ENCODE data around the gene SHB. TPM values are rescaled to one million over a fixed set of nuclear protein-coding genes. Genes with fewer than 3 reads are reported as not detected.
A peak's percentile ranks its signal among the peaks of the same experiment; 100 is the strongest.
"Not testable (repeated sequence)": the region's sequence is repeated elsewhere in the genome, so short reads cannot be mapped to it uniquely, and the experiment has no call there.

SHB gene
- total RNA-seq, 4 donors from 2014 or later: 12.3 to 22.9 (median 16.3) TPM

- H3K27me3 ChIP-seq: no peaks in the 10 kb centered on the region
- no peak overlapping the region for H3K4me3 ChIP-seq
- WGBS: 47% methylated on average over 9 of the region's 9 CpGs
- H3K4me1 ChIP-seq: peaks cover 63% of the 10 kb centered on the region
- H3K27ac ChIP-seq: peak overlapping the region; percentile 64
- DNase-seq (ENCODE audit: low spot score in 2 of 2): no peak
- TF ChIP-seq EP300 (IDR thresholded peaks at IDR 0.05): no peak
- TF ChIP-seq POLR2AphosphoS5 (IDR thresholded peaks at IDR 0.05): no peak
- TF ChIP-seq, protein P1, sequence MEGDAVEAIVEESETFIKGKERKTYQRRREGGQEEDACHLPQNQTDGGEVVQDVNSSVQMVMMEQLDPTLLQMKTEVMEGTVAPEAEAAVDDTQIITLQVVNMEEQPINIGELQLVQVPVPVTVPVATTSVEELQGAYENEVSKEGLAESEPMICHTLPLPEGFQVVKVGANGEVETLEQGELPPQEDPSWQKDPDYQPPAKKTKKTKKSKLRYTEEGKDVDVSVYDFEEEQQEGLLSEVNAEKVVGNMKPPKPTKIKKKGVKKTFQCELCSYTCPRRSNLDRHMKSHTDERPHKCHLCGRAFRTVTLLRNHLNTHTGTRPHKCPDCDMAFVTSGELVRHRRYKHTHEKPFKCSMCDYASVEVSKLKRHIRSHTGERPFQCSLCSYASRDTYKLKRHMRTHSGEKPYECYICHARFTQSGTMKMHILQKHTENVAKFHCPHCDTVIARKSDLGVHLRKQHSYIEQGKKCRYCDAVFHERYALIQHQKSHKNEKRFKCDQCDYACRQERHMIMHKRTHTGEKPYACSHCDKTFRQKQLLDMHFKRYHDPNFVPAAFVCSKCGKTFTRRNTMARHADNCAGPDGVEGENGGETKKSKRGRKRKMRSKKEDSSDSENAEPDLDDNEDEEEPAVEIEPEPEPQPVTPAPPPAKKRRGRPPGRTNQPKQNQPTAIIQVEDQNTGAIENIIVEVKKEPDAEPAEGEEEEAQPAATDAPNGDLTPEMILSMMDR (IDR thresholded peaks at IDR 0.05): no peak
- no peak for TF ChIP-seq POLR2A (IDR thresholded peaks at IDR 0.05)
- no peaks in the 10 kb centered on the region for H3K9me3 ChIP-seq
- H3K36me3 ChIP-seq: no peaks in the 10 kb centered on the region
Measured at GRCh38 chr9:37966412-37967013, 102.5 kb downstream of the SHB start.

DNA sequence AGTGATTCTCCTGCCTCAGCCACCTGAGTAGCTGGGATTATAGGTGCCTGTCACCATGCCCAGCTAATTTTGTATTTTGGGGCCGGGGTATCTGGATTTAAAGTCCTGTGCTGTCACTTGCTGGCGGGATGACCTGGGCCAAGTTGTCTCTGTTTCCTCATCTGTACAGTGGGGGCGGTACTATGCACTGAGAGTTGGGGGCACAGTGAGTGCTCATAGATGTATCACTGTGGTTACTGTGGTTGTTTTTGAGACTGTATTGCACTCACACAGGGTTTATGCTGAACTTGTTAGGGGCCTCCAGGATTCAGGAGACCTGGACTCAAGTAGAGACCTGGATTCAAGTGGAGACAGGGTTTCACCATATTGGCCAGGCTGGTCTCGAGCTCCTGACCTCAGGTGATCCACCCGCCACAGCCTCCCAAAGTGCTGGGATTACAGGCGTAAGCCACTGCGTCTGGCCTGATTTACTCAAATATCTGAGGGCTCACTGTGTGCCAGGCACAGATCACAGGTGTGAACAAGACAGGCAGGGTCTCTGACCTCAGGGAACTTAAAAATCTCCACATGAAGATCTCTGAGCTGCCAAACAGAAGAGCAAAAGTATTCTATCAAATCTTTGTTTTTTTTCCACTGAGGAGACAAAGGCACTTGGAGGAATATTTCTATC lies 103.2 kb downstream of the SHB start:
- H3K36me3 ChIP-seq; H3K9me3 ChIP-seq; H3K4me3 ChIP-seq; H3K27me3 ChIP-seq; DNase-seq (ENCODE audit: low spot score in 2 of 2): not testable (repeated sequence)
- 87% methylated on average over 7 of the region's 7 CpGs for WGBS
- Histone ChIP-seq H3K27ac (peak overlapping the region; percentile 82), H3K4me1 (peaks cover 64% of the 10 kb centered on the region)

DNA sequence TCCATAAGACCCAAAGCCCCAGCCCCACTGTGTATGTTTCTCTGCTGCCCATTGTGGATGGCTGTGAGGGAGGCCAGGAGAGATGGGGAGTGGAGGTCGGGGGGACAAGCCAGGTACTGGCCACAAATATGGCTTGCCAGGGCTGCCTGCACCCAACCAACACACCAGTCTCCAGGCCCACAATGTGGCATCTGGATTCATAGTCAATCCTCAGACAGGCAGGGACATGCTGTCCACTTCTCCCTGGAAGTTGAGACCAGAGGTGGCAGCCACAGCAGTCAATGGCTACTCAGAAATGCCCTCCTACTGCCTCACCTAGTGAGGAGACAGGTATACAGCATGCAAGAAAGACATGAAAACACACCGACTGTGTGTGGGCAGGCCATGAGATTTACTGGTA lies 103.9 kb downstream of the SHB start:
- Histone ChIP-seq H3K4me1 (peaks cover 63% of the 10 kb centered on the region), H3K4me3 (no peak overlapping the region), H3K27me3 (no peaks in the 10 kb centered on the region), H3K9me3 (no peaks in the 10 kb centered on the region), H3K27ac (peak overlapping the region; percentile 82), H3K36me3 (no peaks in the 10 kb centered on the region)
- TF ChIP-seq EP300 (IDR thresholded peaks at IDR 0.05) (no peak), POLR2A (IDR thresholded peaks at IDR 0.05) (no peak), POLR2AphosphoS5 (IDR thresholded peaks at IDR 0.05) (no peak)
- TF ChIP-seq, protein P1 (IDR thresholded peaks at IDR 0.05): no peak
- DNase-seq (ENCODE audit: low spot score in 2 of 2): no peak
- 73% methylated on average over 2 of the region's 2 CpGs for WGBS

GRCh38 chr9:37964740-37965081 lies 104.3 kb downstream of the SHB start:
- DNase-seq (ENCODE audit: low spot score in 2 of 2): no peak
- no peaks in the 10 kb centered on the region for H3K9me3 ChIP-seq
- H3K27me3 ChIP-seq: no peaks in the 10 kb centered on the region
- WGBS: 68% methylated on average over 4 of the region's 5 CpGs
- no peaks in the 10 kb centered on the region for H3K36me3 ChIP-seq
- no peak overlapping the region for H3K4me3 ChIP-seq
- TF ChIP-seq POLR2AphosphoS5 (IDR thresholded peaks at IDR 0.05): no peak
- TF ChIP-seq, protein P1 (IDR thresholded peaks at IDR 0.05): no peak
- no peak for TF ChIP-seq POLR2A (IDR thresholded peaks at IDR 0.05)
- no peak for TF ChIP-seq EP300 (IDR thresholded peaks at IDR 0.05)
- peak overlapping the region; percentile 82 for H3K27ac ChIP-seq
- peaks cover 63% of the 10 kb centered on the region for H3K4me1 ChIP-seq

DNA sequence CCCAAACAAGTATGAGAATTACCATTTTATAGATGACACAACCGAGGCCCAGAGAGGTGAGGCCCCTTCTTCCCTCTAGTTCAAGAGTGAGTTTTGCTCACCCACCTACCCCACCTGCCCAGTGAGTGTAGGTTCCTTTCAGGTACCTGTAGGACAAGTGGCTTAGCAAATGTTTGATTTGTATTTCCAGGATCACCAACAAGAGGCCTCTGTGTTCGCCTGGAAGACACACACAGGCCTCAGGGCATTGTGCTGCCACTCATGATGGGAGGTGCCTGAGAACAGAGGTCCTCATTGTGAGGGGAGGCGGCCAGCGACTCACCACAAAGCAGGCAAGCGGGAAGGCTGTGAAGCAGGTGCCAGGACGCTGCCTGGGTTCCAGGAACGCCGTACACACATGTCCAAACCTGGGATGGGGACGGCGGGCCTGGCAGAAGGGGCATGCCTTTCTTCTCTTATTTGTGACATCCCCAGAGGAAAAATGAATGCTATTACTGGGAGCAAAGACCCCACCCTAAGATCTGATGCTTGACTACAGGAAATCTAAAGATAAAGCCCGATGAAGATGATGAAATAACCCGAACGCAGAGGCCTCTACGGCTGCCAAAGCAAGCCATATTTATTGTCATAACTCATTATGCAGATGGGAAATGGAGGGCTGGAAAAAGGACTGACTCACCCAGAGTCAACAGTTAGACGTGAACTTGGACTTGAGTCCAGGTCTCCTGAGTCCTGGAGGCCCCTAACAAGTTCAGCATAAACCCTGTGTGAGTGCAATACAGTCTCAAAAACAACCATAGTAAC lies 104.9 kb downstream of the SHB start:
- TF ChIP-seq POLR2AphosphoS5 (IDR thresholded peaks at IDR 0.05) (peak in 2 of 3 donors; percentile 34 to 73), POLR2A (IDR thresholded peaks at IDR 0.05) (no peak)
- Histone ChIP-seq H3K4me1 (peaks cover 58% of the 10 kb centered on the region), H3K27ac (peak overlapping the region; percentile 82), H3K4me3 (no peak overlapping the region), H3K9me3 (no peaks in the 10 kb centered on the region), H3K27me3 (no peaks in the 10 kb centered on the region), H3K36me3 (no peaks in the 10 kb centered on the region)
- DNase-seq (ENCODE audit: low spot score in 2 of 2): peak in 1 of 2 donors; percentile 77
- 35% methylated on average over 11 of the region's 15 CpGs for WGBS

DNA sequence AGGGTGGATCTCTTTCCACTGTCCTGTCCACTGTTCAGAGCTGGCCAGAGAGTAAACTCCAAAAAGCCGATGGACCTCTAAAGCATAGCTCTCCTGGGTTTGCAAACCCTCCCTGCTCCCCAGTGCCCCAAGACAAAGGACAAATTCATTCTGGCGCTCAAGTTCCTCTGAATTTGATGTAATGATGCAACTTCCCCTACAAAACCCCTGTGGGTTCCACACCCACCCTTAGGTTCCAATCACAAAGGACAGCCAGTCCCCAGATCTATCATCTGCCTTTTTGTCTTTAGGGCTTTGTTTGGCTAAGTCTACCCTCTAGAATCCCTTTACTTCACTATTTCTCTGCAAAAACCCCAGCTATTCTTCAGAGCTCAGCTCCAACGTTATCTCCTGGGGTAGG lies 107.7 kb downstream of the SHB start:
- Histone ChIP-seq H3K36me3 (no peaks in the 10 kb centered on the region), H3K27ac (no peak overlapping the region), H3K4me3 (no peak overlapping the region), H3K9me3 (no peaks in the 10 kb centered on the region), H3K27me3 (no peaks in the 10 kb centered on the region), H3K4me1 (peaks cover 41% of the 10 kb centered on the region)
- 75% methylated on average over 3 of the region's 3 CpGs for WGBS
- no peak for DNase-seq (ENCODE audit: low spot score in 2 of 2)
- TF ChIP-seq EP300 (IDR thresholded peaks at IDR 0.05) (no peak), POLR2A (IDR thresholded peaks at IDR 0.05) (no peak), POLR2AphosphoS5 (IDR thresholded peaks at IDR 0.05) (no peak)
- TF ChIP-seq, protein P1 (IDR thresholded peaks at IDR 0.05): no peak
